HG03108 (cell line): ENCODE results near the gene COL4A5.

Experiments used
- ATAC-seq: cut with Tn5 transposase; IDR thresholded peaks from one replicate; pipeline ENCODE4 v1.9.1; 2021; ENCODE audit warnings: moderate library complexity; ENCODE audit not compliant: unreplicated experiment

COL4A5 gene

GRCh38 chrX:108640817-108641216, 201.2 kb downstream of the COL4A5 start:
- no peak for ATAC-seq

GRCh38 chrX:108641589-108642272, 202.1 kb downstream of the COL4A5 start:
- no peak for ATAC-seq

GRCh38 chrX:108642273-108642628, 202.6 kb downstream of the COL4A5 start:
- no peak for ATAC-seq

- no peak for ATAC-seq
Observed at GRCh38 chrX:108664701-108665100, 225.1 kb downstream of the COL4A5 start.

GRCh38 chrX:108666101-108666500, 226.5 kb downstream of the COL4A5 start:
- ATAC-seq = no peak

GRCh38 chrX:108671526-108671925, 231.9 kb downstream of the COL4A5 start:
- no peak for ATAC-seq

GRCh38 chrX:108696690-108697089, 257.1 kb downstream of the COL4A5 start:
- ATAC-seq = no peak

- no peak for ATAC-seq
Observed at GRCh38 chrX:108699368-108699767, 259.7 kb downstream of the COL4A5 start.

GRCh38 chrX:108701633-108702032, 262.0 kb downstream of the COL4A5 start:
- no peak for ATAC-seq

- ATAC-seq = no peak
Observed at GRCh38 chrX:108702530-108702929, 262.9 kb downstream of the COL4A5 start.

- ATAC-seq = no peak
Observed at GRCh38 chrX:108704839-108705238, 265.2 kb downstream of the COL4A5 start.

GRCh38 chrX:108712886-108713285, 273.2 kb downstream of the COL4A5 start:
- no peak for ATAC-seq

- ATAC-seq = no peak
Observed at GRCh38 chrX:108722561-108722960, 282.9 kb downstream of the COL4A5 start.

- no peak for ATAC-seq
Observed at GRCh38 chrX:108726748-108727147, 287.1 kb downstream of the COL4A5 start.

GRCh38 chrX:108731153-108731552, 291.5 kb downstream of the COL4A5 start:
- no peak for ATAC-seq

GRCh38 chrX:108732630-108733321, 293.1 kb downstream of the COL4A5 start:
- ATAC-seq = no peak

- no peak for ATAC-seq
Observed at GRCh38 chrX:108734426-108734825, 294.8 kb downstream of the COL4A5 start.

GRCh38 chrX:108735091-108735678, 295.5 kb downstream of the COL4A5 start:
- ATAC-seq = no peak

- ATAC-seq = no peak
Observed at GRCh38 chrX:108735679-108736508, 296.3 kb downstream of the COL4A5 start.

- ATAC-seq = no peak
Observed at GRCh38 chrX:108736509-108737479, 297.2 kb downstream of the COL4A5 start, which contains the start of gene IRS4. IRS4 (minus strand) TSS chrX:108736563.
